GM12878 (cell line): ENCODE data around the gene POLD1. TPM values are rescaled to one million over a fixed set of nuclear protein-coding genes. Genes with fewer than 3 reads are reported as not detected.

Source experiments
- BCLAF1 ChIP-seq: fragments of 450-650 bp; IDR thresholded peaks from 2 replicates; pipeline ENCODE4 v1.6.1; 2017; ENCODE audit warnings: antibody characterized with exemption, mild to moderate bottlenecking, moderate library complexity
- BHLHE40 ChIP-seq, 2 experiments: fragments of 450-650 bp in 1 of 2; IDR thresholded peaks; 2 replicates each; pipeline ENCODE4 v1.6.1; 2011 to 2017; ENCODE audit warnings: low read depth in 2 of 2, borderline replicate concordance in 1 of 2, improper control_type of control experiment in 1 of 2, low read length in 1 of 2, mild to moderate bottlenecking in 1 of 2
- CREB1 ChIP-seq: IDR thresholded peaks from 2 replicates; pipeline ENCODE4 v1.6.1; 2012; ENCODE audit warnings: low read depth, mild to moderate bottlenecking, inconsistent platforms
- GABPA ChIP-seq: IDR thresholded peaks from 2 replicates; pipeline ENCODE4 v1.6.1; 2014; ENCODE audit warnings: antibody characterized with exemption, low read depth, mild to moderate bottlenecking, inconsistent platforms
- KDM1A ChIP-seq: fragments of 200-600 bp; sonication (generic); IDR thresholded peaks from 2 replicates; pipeline ENCODE4 v1.6.1; 2016; ENCODE audit warnings: borderline replicate concordance
- PBX3 ChIP-seq: IDR thresholded peaks from 2 replicates; pipeline ENCODE4 v1.6.1; 2011; ENCODE audit warnings: mild to moderate bottlenecking, low read depth, low read length, moderate library complexity; ENCODE audit not compliant: insufficient replicate concordance
- PML ChIP-seq: IDR thresholded peaks from 2 replicates; pipeline ENCODE4 v1.6.1; 2012; ENCODE audit warnings: low read length, inconsistent platforms
- REST ChIP-seq: IDR thresholded peaks from 2 replicates; pipeline ENCODE4 v1.6.1; 2012; ENCODE audit warnings: mild to moderate bottlenecking, low read depth, low read length
- RUNX3 ChIP-seq: IDR thresholded peaks from 2 replicates; pipeline ENCODE4 v1.6.1; 2012; ENCODE audit warnings: low read length, inconsistent platforms
- SP1 ChIP-seq: IDR thresholded peaks from one replicate; pipeline ENCODE4 v1.6.1; 2011; ENCODE audit warnings: low read depth, low read length
- SPI1 ChIP-seq: IDR thresholded peaks from 2 replicates; pipeline ENCODE4 v1.6.1; 2011; ENCODE audit warnings: low read depth, mild to moderate bottlenecking, low read length, moderate library complexity, borderline replicate concordance; ENCODE audit not compliant: insufficient read depth
- TARDBP ChIP-seq: IDR thresholded peaks from 2 replicates; pipeline ENCODE4 v1.6.1; 2016; ENCODE audit warnings: borderline replicate concordance
- ZBTB11 ChIP-seq: fragments of 450-650 bp; formaldehyde crosslinking; IDR thresholded peaks from 2 replicates; pipeline ENCODE4 v1.5.0; 2022; ENCODE audit warnings: mild to moderate bottlenecking, missing genetic modification characterization
- ZNF687 ChIP-seq: fragments of 450-650 bp; IDR thresholded peaks from 2 replicates; pipeline ENCODE4 v1.6.1; 2017; ENCODE audit warnings: mild to moderate bottlenecking, moderate library complexity
- polyA plus RNA-seq, 11 experiments: library from polyadenylated mRNA; depleted of rRNA in 4 of 11; unstranded in 6 of 11; stranded (reverse) in 5 of 11; fragments of >200 nt; fragmentation: Nextera tagmentation in 4 of 11; fragmentation: Illumina TruSeq in 1 of 11; extraction: Ambion mirVana in 4 of 11; extraction: Trizol in 1 of 11; gene quantifications; 1 replicate in 1 of 11; 2 replicates in 10 of 11; pipeline versions ENCODE4 v1.2.1 to v1.2.3, GENCODE V29; 2011 to 2016; ENCODE audit warnings: inconsistent platforms in 2 of 11, missing spikeins in 2 of 11, low read depth in 1 of 11
- total RNA-seq, 4 experiments: library from RNA; depleted of rRNA in 3 of 4; stranded (reverse); fragments of >200 nt in 3 of 4; fragmentation: Illumina TruSeq in 1 of 4; extraction: Trizol in 1 of 4; gene quantifications; 2 replicates each; pipeline versions ENCODE4 v1.2.1 to v1.2.3, GENCODE V29; 2013 to 2021

The POLD1 gene
- total and polyA plus RNA-seq, 10 of the 15 experiments (the other 5 are each of a cell fraction or from before 2014, with no cell fraction given), result 0.76 to 165 (median 63.4) TPM

- TF ChIP-seq CREB1, result peak; percentile 54
- TF ChIP-seq ZNF687, result 0 out of 2 replicates have a peak, but pooled peaks have one; percentile 21
- peak; percentile 85; the same call in 1 of the 2 replicates for TF ChIP-seq TARDBP
- TF ChIP-seq SP1, result peak; percentile 36
- TF ChIP-seq KDM1A, result no peak
- TF ChIP-seq BHLHE40 (IDR thresholded peaks at IDR 0.05; ENCODE audit: borderline replicate concordance in 1 of 2, low read depth in 2 of 2, low read length in 1 of 2), result peak; percentile 47 to 67; a peak in 3 of 4 replicates
- no peak for TF ChIP-seq BCLAF1
- TF ChIP-seq GABPA, result no peak
- TF ChIP-seq PML, result 0 out of 2 replicates have a peak, but pooled peaks have one; percentile 60
- TF ChIP-seq PBX3, result no peak
- TF ChIP-seq RUNX3, result peak; percentile 88
- peak; percentile 23; the same call in 1 of the 2 replicates for TF ChIP-seq SPI1
- no peak for TF ChIP-seq REST
- TF ChIP-seq ZBTB11 (CRISPR knock-in tag), result no peak
Observed at GRCh38 chr19:50419580-50420035, 35.5 kb downstream of the POLD1 start (continued).
